HG02840 (cell line): ENCODE measurements around the gene OR2A2.

Experiments
- ATAC-seq: cut with Tn5 transposase; IDR thresholded peaks from one replicate; pipeline ENCODE4 v1.9.1; 2021; ENCODE audit warnings: mild to moderate bottlenecking, moderate library complexity, moderate number of reproducible peaks; ENCODE audit not compliant: unreplicated experiment, low FRiP score

OR2A2 gene

DNA sequence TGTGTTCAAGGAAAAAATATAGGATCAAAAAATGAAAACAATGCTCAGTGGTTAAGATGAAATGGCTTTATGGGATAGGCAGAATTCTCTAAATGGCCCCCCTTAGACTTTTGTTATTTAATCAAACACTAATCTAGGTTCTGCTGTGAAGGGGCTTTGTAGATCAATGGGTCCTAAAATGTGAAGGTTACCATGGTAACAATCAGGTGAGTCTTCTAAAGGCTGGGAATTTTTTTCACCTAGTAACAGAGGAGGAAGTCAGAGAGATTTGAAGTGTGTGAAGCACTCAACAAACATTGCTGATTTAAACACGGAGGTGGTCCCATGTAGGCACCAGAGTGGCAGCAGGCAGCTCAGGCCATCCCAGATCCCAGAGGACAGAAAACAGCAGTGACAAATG is 24.7 kb downstream of the OR2A2 start:
- ATAC-seq, result no peak

DNA sequence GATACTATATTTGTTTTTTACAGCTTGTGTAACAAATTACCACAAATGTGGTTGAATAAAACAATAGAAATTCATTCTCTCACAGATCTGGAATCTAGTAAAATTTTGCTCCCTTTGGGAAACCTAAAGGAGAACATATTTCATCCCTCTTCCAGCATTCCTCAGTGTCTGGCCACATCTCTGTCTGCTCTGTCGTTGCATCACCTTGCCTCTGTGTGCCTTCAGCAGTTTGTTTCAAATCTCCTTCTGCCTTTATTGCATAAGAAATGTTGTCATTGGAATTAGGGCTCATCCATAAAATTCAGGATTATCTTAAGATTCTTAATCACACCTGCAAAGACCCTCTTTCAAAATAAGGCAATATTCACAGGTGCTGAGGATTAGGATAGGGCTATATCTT is 28.1 kb downstream of the OR2A2 start:
- ATAC-seq, result no peak

DNA sequence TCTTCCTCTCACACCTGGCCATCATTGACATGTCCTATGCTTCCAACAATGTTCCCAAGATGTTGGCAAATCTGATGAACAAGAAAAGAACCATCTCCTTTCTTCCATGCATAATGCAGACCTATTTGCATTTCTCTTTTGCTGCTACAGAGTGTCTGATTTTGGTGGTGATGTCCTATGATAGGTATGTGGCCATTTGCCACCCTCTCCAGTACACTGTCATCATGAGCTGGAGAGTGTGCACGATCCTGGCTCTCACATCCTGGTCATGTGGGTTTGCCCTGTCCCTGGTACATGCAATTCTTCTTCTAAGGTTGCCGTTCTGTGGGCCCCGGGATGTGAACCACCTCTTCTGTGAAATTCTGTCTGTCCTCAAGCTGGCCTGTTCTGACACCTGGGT is 32.8 kb downstream of the OR2A2 start:
- ATAC-seq, result no peak

DNA sequence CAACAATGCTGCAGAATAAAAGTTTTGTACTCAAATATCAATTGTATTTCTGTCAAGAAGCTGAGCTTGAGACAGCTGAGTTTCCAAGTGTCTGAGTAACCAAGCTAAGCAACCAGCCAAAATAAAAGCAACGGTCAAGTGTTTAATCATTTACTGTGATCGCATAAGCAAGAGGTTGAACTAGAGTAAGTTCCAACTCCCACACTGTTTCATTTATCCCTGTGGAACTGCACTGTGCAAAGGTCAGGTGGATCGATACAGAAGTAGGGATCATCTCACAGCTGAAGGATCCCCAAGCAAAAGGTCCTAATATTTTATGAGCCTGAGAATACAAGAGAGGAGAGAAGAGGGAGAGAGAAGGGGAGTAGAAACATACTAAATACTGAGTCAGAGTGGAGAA is 35.0 kb downstream of the OR2A2 start:
- no peak for ATAC-seq

DNA sequence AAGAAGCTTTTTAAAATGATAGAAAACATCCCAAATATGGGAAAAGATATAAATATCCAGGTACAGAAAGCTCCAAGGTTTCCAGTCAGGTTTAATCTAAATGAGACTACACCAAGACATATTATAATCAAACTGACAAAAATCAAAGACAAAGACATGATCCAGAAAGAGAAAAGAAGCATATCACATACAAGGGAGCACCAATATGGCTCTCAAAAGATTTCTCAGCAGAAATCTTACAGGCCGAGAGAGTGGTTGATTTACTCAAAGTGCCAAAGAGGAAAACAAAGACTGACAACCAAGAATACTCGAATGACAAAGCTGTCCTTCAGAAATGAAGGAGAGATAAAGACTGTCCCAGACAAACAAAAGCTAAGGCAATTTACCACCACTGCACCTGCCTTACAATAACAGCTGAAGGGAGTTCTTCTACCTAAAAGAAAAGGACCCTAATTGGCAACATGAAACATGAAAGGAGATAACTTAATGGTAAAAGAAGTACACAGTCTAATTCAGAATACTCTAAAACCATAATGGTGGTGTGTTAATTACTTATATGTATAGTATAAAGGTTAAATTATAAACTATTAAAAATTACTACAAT is 38.9 kb downstream of the OR2A2 start:
- ATAC-seq, result no peak

DNA sequence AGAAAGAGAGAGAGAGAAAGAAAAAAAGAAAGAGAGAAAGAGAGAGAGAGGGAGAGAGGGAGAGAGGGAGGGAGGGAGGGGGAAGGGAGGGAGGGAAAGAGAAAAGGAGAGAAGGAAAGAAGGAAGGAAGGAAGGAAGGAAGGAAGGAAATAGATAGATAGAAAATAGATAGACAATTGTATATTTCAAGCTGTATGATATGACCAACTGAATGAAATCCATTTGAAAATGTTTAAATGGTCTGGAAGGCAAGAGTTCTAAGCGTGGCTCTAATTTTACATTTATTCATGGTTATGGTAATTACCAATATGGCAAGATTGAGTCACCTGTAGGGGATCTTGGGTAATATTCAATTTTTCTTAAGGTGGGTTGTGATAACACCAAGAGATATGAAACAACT is 49.5 kb downstream of the OR2A2 start:
- ATAC-seq, result no peak
